HG03095 (cell line): ENCODE data around the gene CST9.

Experiments
- ATAC-seq: cut with Tn5 transposase; IDR thresholded peaks from one replicate; pipeline ENCODE4 v1.9.1; 2021; ENCODE audit warnings: moderate library complexity; ENCODE audit not compliant: unreplicated experiment

CST9 gene

GRCh38 chr20:23554401-23554800 lies 51.3 kb downstream of the CST9 start:
- no peak for ATAC-seq
